ENCODE results near the gene NES. TPM values are rescaled to one million over a fixed set of nuclear protein-coding genes. Genes with fewer than 3 reads are reported as not detected.

The NES gene
- total and polyA plus RNA-seq, 2 experiments from 2014 or later: 3.6 to 13.8 TPM

- WGBS (ENCODE audit: low lambda C conversion rate, missing lambda C conversion rate): 66% methylated on average over 6 of the region's 6 CpGs
- Histone ChIP-seq H3K79me2 (no peaks in the 10 kb centered on the region), H3K4me2 (no peak overlapping the region), H3K4me3 (no peak overlapping the region), H4K20me1 (ENCODE audit: insufficient read depth, poor library complexity, severe bottlenecking) (no peaks in the 10 kb centered on the region), H3K27ac (no peak overlapping the region), H3K4me1 (ENCODE audit: insufficient read depth) (peaks cover 23% of the 10 kb centered on the region), H3K9me2 (replicated peaks; ENCODE audit: insufficient read depth) (no peaks in the 10 kb centered on the region), H3K36me3 (replicated peaks; ENCODE audit: insufficient read depth, low read depth) (no peaks in the 10 kb centered on the region), H3K27me3 (peaks cover 81% of the 10 kb centered on the region), H3K9me3 (ENCODE audit: low read depth) (no peaks in the 10 kb centered on the region), H2AFZ (no peak overlapping the region)
- DNase-seq (ENCODE audit: low spot score): no peak
- TF ChIP-seq CTCF (IDR thresholded peaks at IDR 0.05; ENCODE audit: poor library complexity): no peak
- TF ChIP-seq EZH2 (IDR thresholded peaks at IDR 0.05; ENCODE audit: borderline replicate concordance): no peak
- TF ChIP-seq EZH2phosphoT487 (IDR thresholded peaks at IDR 0.05; ENCODE audit: low read depth, severe bottlenecking, unreplicated experiment): no peak
Observed at GRCh38 chr1:156622581-156623297, 54.5 kb downstream of the NES start.

- Histone ChIP-seq H4K20me1 (ENCODE audit: insufficient read depth, poor library complexity, severe bottlenecking) (no peaks in the 10 kb centered on the region), H3K4me3 (no peak overlapping the region), H3K4me2 (no peak overlapping the region), H3K79me2 (no peaks in the 10 kb centered on the region), H3K9me2 (replicated peaks; ENCODE audit: insufficient read depth) (no peaks in the 10 kb centered on the region), H3K9me3 (ENCODE audit: low read depth) (no peaks in the 10 kb centered on the region), H3K27ac (no peak overlapping the region), H2AFZ (no peak overlapping the region), H3K4me1 (ENCODE audit: insufficient read depth) (peaks cover 19% of the 10 kb centered on the region), H3K27me3 (peaks cover 56% of the 10 kb centered on the region), H3K36me3 (replicated peaks; ENCODE audit: insufficient read depth, low read depth) (no peaks in the 10 kb centered on the region)
- TF ChIP-seq EZH2phosphoT487 (IDR thresholded peaks at IDR 0.05; ENCODE audit: low read depth, severe bottlenecking, unreplicated experiment) (no peak), EZH2 (IDR thresholded peaks at IDR 0.05; ENCODE audit: borderline replicate concordance) (no peak), CTCF (IDR thresholded peaks at IDR 0.05; ENCODE audit: poor library complexity) (no peak)
- WGBS (ENCODE audit: low lambda C conversion rate, missing lambda C conversion rate): 30% methylated on average over 6 of the region's 6 CpGs
- DNase-seq (ENCODE audit: low spot score): no peak
Observed at GRCh38 chr1:156619582-156619955, 57.6 kb downstream of the NES start.

- DNase-seq (ENCODE audit: low spot score): peak; percentile 55
- TF ChIP-seq EZH2phosphoT487 (IDR thresholded peaks at IDR 0.05; ENCODE audit: low read depth, severe bottlenecking, unreplicated experiment) (no peak), EZH2 (IDR thresholded peaks at IDR 0.05; ENCODE audit: borderline replicate concordance) (no peak), CTCF (IDR thresholded peaks at IDR 0.05; ENCODE audit: poor library complexity) (peak; percentile 38)
- peaks cover 50% of the 10 kb centered on the region for H3K27me3 ChIP-seq
Observed at GRCh38 chr1:156618853-156619581, 58.2 kb downstream of the NES start, which contains the start of gene HAPLN2. Gene HAPLN2 (plus strand): TSS chr1:156619415. CDS start chr1:156623491, 4,076 bp downstream.

More at GRCh38 chr1:156618853-156619581, 58.2 kb downstream of the NES start, which contains the start of gene HAPLN2:
- Histone ChIP-seq H3K9me2 (replicated peaks; ENCODE audit: insufficient read depth) (no peaks in the 10 kb centered on the region), H3K27ac (no peak within 1 kb of the TSS), H3K4me2 (no peak within 1 kb of the TSS), H4K20me1 (ENCODE audit: insufficient read depth, poor library complexity, severe bottlenecking) (no peaks in the 10 kb centered on the region), H3K4me1 (ENCODE audit: insufficient read depth) (peaks cover 14% of the 10 kb centered on the region), H3K79me2 (no peaks in the 10 kb centered on the region), H3K9me3 (ENCODE audit: low read depth) (no peaks in the 10 kb centered on the region), H3K4me3 (no peak within 1 kb of the TSS), H2AFZ (no peak within 1 kb of the TSS), H3K36me3 (replicated peaks; ENCODE audit: insufficient read depth, low read depth) (no peaks in the 10 kb centered on the region)
- WGBS (ENCODE audit: low lambda C conversion rate, missing lambda C conversion rate): 11% methylated on average over 7 of the region's 7 CpGs

Other genes with a start within 250 kb of the NES start
- 9.6 and 20.1 TPM in 2 replicates for gene MEF2D, start 176.6 kb downstream of the NES start, total RNA-seq
- 25.1 and 30.8 TPM in 2 replicates for gene MEF2D, start 176.6 kb downstream of the NES start, polyA plus RNA-seq
- gene IQGAP3, start 104.8 kb downstream of the NES start, total RNA-seq: 4.2 and 5.2 TPM in 2 replicates
- gene IQGAP3, start 104.8 kb downstream of the NES start, polyA plus RNA-seq: 3.1 and 5.7 TPM in 2 replicates
- gene TTC24, start 97.7 kb downstream of the NES start, total RNA-seq: not detected in 2 replicates
- gene TTC24, start 97.7 kb downstream of the NES start, polyA plus RNA-seq: not detected in 2 replicates
- 94.2 and 117 TPM in 2 replicates for gene NAXE, start 85.6 kb downstream of the NES start, total RNA-seq
- 198 and 218 TPM in 2 replicates for gene NAXE, start 85.6 kb downstream of the NES start, polyA plus RNA-seq
- gene GPATCH4, start 75.9 kb downstream of the NES start, total RNA-seq: 5.6 and 17.4 TPM in 2 replicates
- 28.3 and 28.6 TPM in 2 replicates for gene GPATCH4, start 75.9 kb downstream of the NES start, polyA plus RNA-seq
- gene HAPLN2, start 58.0 kb downstream of the NES start, total RNA-seq: not detected in 2 replicates
- not detected in 2 replicates for gene HAPLN2, start 58.0 kb downstream of the NES start, polyA plus RNA-seq
- gene BCAN, start 35.3 kb downstream of the NES start, total RNA-seq: 0.03 and 0.84 TPM in 2 replicates
- gene BCAN, start 35.3 kb downstream of the NES start, polyA plus RNA-seq: not detected in 2 replicates
- gene CRABP2, start 28.2 kb upstream of the NES start, total RNA-seq: 54.5 and 93.5 TPM in 2 replicates
- 171 and 195 TPM in 2 replicates for gene CRABP2, start 28.2 kb upstream of the NES start, polyA plus RNA-seq
- gene METTL25B, start 51.1 kb upstream of the NES start, total RNA-seq: 20.6 and 21.8 TPM in 2 replicates
- 22.6 and 24.7 TPM in 2 replicates for gene METTL25B, start 51.1 kb upstream of the NES start, polyA plus RNA-seq
- 22.4 and 27.5 TPM in 2 replicates for gene ISG20L2, start 51.4 kb upstream of the NES start, total RNA-seq
- gene ISG20L2, start 51.4 kb upstream of the NES start, polyA plus RNA-seq: 13.5 and 16.4 TPM in 2 replicates
- gene MRPL24, start 63.7 kb upstream of the NES start, total RNA-seq: 40.4 and 44.9 TPM in 2 replicates
- gene MRPL24, start 63.7 kb upstream of the NES start, polyA plus RNA-seq: 61.9 and 64.1 TPM in 2 replicates
- gene HDGF, start 74.3 kb upstream of the NES start, total RNA-seq: 160 and 192 TPM in 2 replicates
- gene HDGF, start 74.3 kb upstream of the NES start, polyA plus RNA-seq: 153 and 166 TPM in 2 replicates
- 35.9 and 45.0 TPM in 2 replicates for gene PRCC, start 90.1 kb upstream of the NES start, total RNA-seq
- 85.2 and 108 TPM in 2 replicates for gene PRCC, start 90.1 kb upstream of the NES start, polyA plus RNA-seq
- gene SH2D2A, start 139.4 kb upstream of the NES start, total RNA-seq: 0.60 and 2.6 TPM in 2 replicates
- 0.18 TPM in 1 of 2 replicates, not detected in the other for gene SH2D2A, start 139.4 kb upstream of the NES start, polyA plus RNA-seq
- gene INSRR, start 181.7 kb upstream of the NES start, total RNA-seq: not detected in 2 replicates
- gene INSRR, start 181.7 kb upstream of the NES start, polyA plus RNA-seq: not detected in 2 replicates
- gene NTRK1, start 183.5 kb upstream of the NES start, total RNA-seq: 0.13 TPM in 1 of 2 replicates, not detected in the other
- not detected in 2 replicates for gene NTRK1, start 183.5 kb upstream of the NES start, polyA plus RNA-seq
- gene PEAR1, start 216.3 kb upstream of the NES start, total RNA-seq: 5.3 and 6.1 TPM in 2 replicates
- gene PEAR1, start 216.3 kb upstream of the NES start, polyA plus RNA-seq: 6.3 and 7.3 TPM in 2 replicates
- not detected in 2 replicates for gene LRRC71, start 243.2 kb upstream of the NES start, total RNA-seq
- gene LRRC71, start 243.2 kb upstream of the NES start, polyA plus RNA-seq: not detected in 2 replicates